Stimulated activated CD4-positive, alpha-beta T cell treated with anti-CD3 and anti-CD28 coated beads, Interleukin-12 subunit alpha, Interleukin-12 subunit beta, amount 100 ng/mL, for 48 hours (primary cell): Measurements from ENCODE around the gene HNRNPA3.
"Not testable (repeated sequence)": the region's sequence is repeated elsewhere in the genome, so short reads cannot be mapped to it uniquely, and the experiment has no call there.

ENCODE experiments used
- DNase-seq, 3 donors: peaks; one replicate each; pipeline ENCODE4 v3.0.0-alpha.2; 2020; ENCODE audit warnings: low read depth in 2 of 3, low spot score in 1 of 3

Gene HNRNPA3

GRCh38 chr2:177188482-177189469 lies 23.8 kb upstream of the HNRNPA3 start:
- DNase-seq, result no peak

GRCh38 chr2:177190941-177191340 lies 21.7 kb upstream of the HNRNPA3 start:
- no peak for DNase-seq

GRCh38 chr2:177192788-177193187 lies 19.8 kb upstream of the HNRNPA3 start:
- DNase-seq, result no peak

- DNase-seq, result no peak
These were observed 19.4 kb upstream of the HNRNPA3 start for GRCh38 chr2:177193240-177193639.

GRCh38 chr2:177195194-177195593 lies 17.4 kb upstream of the HNRNPA3 start:
- no peak for DNase-seq

- DNase-seq, result not testable (repeated sequence)
These were observed 12.2 kb upstream of the HNRNPA3 start for GRCh38 chr2:177200419-177200818.

GRCh38 chr2:177201919-177202346 lies 10.7 kb upstream of the HNRNPA3 start:
- no peak for DNase-seq

- no peak for DNase-seq
These were observed 8.2 kb upstream of the HNRNPA3 start for GRCh38 chr2:177204417-177204816.

GRCh38 chr2:177207101-177207500 lies 5.5 kb upstream of the HNRNPA3 start:
- DNase-seq, result no peak

- no peak for DNase-seq
These were observed 1.4 kb upstream of the HNRNPA3 start for GRCh38 chr2:177211169-177211568.

- no peak for DNase-seq
These were observed 953 bp upstream of the HNRNPA3 start for GRCh38 chr2:177211576-177212105.

- peak; percentile 89 to 93 (median 90) for DNase-seq
These were observed 580 bp downstream of the HNRNPA3 start for GRCh38 chr2:177212891-177213856.

GRCh38 chr2:177217247-177217843 lies 4.8 kb downstream of the HNRNPA3 start:
- no peak for DNase-seq

GRCh38 chr2:177219787-177220186 lies 7.2 kb downstream of the HNRNPA3 start:
- DNase-seq, result not testable (repeated sequence)

GRCh38 chr2:177221534-177221933 lies 8.9 kb downstream of the HNRNPA3 start:
- no peak for DNase-seq

GRCh38 chr2:177221970-177222369 lies 9.4 kb downstream of the HNRNPA3 start:
- DNase-seq, result no peak

- not testable (repeated sequence) for DNase-seq
These were observed 10.8 kb downstream of the HNRNPA3 start for GRCh38 chr2:177223436-177223835.

GRCh38 chr2:177225965-177226360 lies 13.4 kb downstream of the HNRNPA3 start:
- no peak for DNase-seq

GRCh38 chr2:177229442-177230242 lies 17.0 kb downstream of the HNRNPA3 start:
- no peak for DNase-seq

GRCh38 chr2:177231270-177231669 lies 18.7 kb downstream of the HNRNPA3 start:
- no peak for DNase-seq
